AG08396 (cell line): ENCODE measurements around the gene CCDC88A.
"Not testable (repeated sequence)": the region's sequence is repeated elsewhere in the genome, so short reads cannot be mapped to it uniquely, and the experiment has no call there.

ENCODE experiments used
- DNase-seq: peaks from one replicate; pipeline ENCODE4 v3.0.0; 2012; ENCODE audit warnings: low spot score, mixed read lengths

CCDC88A gene

GRCh38 chr2:55419679-55420438 lies at the start of gene CCDC88A:
Gene CCDC88A (minus strand): TSS chr2:55419856. CDS start chr2:55419079, 777 bp downstream.
- DNase-seq: peak; percentile 95

- DNase-seq: no peak
Observed at GRCh38 chr2:55461679-55462078, 42.0 kb upstream of the CCDC88A start.

- DNase-seq: peak; percentile 30
Observed at GRCh38 chr2:55460562-55460961, 40.9 kb upstream of the CCDC88A start.

- DNase-seq: no peak
Observed at GRCh38 chr2:55459714-55460274, 40.1 kb upstream of the CCDC88A start.

- DNase-seq: no peak
Observed at GRCh38 chr2:55459279-55459678, 39.6 kb upstream of the CCDC88A start.

GRCh38 chr2:55454121-55454520 lies 34.5 kb upstream of the CCDC88A start:
- no peak for DNase-seq

GRCh38 chr2:55452879-55453278 lies 33.2 kb upstream of the CCDC88A start:
- no peak for DNase-seq

GRCh38 chr2:55451699-55452098 lies 32.0 kb upstream of the CCDC88A start:
- DNase-seq: no peak

- not testable (repeated sequence) for DNase-seq
Observed at GRCh38 chr2:55450014-55450413, 30.4 kb upstream of the CCDC88A start.

- not testable (repeated sequence) for DNase-seq
Observed at GRCh38 chr2:55442045-55442760, 22.5 kb upstream of the CCDC88A start.

GRCh38 chr2:55441280-55441892 lies 21.7 kb upstream of the CCDC88A start:
- no peak for DNase-seq

GRCh38 chr2:55439101-55439397 lies 19.4 kb upstream of the CCDC88A start:
- DNase-seq: no peak

- no peak for DNase-seq
Observed at GRCh38 chr2:55438391-55439100, 18.9 kb upstream of the CCDC88A start.

- no peak for DNase-seq
Observed at GRCh38 chr2:55437515-55438390, 18.1 kb upstream of the CCDC88A start.

GRCh38 chr2:55431982-55432627 lies 12.4 kb upstream of the CCDC88A start:
- peak; percentile 30 for DNase-seq

GRCh38 chr2:55430211-55430975 lies 10.7 kb upstream of the CCDC88A start:
- DNase-seq: no peak

- DNase-seq: no peak
Observed at GRCh38 chr2:55428258-55428657, 8.6 kb upstream of the CCDC88A start.

GRCh38 chr2:55425431-55425831 lies 5.8 kb upstream of the CCDC88A start:
- DNase-seq: peak; percentile 45

GRCh38 chr2:55422876-55423665 lies 3.4 kb upstream of the CCDC88A start:
- DNase-seq: no peak
